ENCODE data around the gene COX4I1.

Gene COX4I1

DNA sequence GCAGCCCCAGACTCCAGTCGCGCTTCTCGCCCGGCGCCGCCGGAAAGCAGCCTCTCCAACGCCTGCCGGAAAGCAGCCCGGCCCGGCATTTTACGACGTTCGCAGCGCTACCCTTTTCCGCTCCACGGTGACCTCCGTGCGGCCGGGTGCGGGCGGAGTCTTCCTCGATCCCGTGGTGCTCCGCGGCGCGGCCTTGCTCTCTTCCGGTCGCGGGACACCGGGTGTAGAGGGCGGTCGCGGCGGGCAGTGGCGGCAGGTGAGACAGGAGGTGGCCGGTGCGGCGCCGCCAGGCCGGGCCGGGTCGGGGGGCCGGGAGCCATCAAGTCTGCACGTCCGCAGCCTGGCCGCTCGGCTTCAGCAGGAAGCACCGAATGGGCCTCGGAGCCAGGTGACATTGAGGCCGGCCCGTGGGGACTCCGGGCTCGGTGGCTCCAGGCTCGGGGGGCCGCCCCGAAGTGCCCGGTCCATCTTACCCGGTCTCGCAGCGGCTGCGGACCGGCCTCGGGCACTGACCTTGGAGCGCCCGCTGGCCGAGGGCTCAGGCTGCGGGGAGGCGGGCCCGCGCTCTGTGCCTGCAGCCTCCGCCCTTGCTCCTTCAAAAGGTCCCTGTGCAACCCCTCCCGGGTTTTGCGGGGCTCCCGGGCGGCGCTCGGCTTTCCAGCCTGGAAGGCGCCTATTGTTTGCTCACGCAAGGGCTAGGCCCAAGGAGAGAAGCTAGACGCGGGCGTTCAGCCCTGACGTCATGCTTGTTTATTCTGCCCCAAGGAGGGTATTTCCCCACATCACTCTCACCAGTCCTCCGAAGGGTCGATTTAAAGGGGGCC, at the start of gene COX4I1, which contains the start of gene EMC8:
TSS of gene COX4I1 (plus strand) at position 199 of the 824 bp plus-strand sequence. CDS start 1,511 bp downstream, outside the sequence.
TSS of gene EMC8 (minus strand) at position 48 of the 824 bp plus-strand sequence. CDS start 249 bp downstream, outside the sequence.
- H3K9me3 ChIP-seq, result no peaks in the 10 kb centered on the region
- H3K4me3 ChIP-seq (ENCODE audit: low read depth in 1 of 2, low read length in 1 of 2), result peak within 1 kb of the TSS; percentile 82 to 84
- peak within 1 kb of the TSS; percentile 85 for H3K27ac ChIP-seq
- H3K4me1 ChIP-seq (ENCODE audit: control insufficient read depth in 1 of 2, insufficient read depth in 1 of 2, low read depth in 1 of 2, low read length in 1 of 2), result peaks cover 23 to 25% of the 10 kb centered on the region in 2 experiments
- TF ChIP-seq, protein P1, sequence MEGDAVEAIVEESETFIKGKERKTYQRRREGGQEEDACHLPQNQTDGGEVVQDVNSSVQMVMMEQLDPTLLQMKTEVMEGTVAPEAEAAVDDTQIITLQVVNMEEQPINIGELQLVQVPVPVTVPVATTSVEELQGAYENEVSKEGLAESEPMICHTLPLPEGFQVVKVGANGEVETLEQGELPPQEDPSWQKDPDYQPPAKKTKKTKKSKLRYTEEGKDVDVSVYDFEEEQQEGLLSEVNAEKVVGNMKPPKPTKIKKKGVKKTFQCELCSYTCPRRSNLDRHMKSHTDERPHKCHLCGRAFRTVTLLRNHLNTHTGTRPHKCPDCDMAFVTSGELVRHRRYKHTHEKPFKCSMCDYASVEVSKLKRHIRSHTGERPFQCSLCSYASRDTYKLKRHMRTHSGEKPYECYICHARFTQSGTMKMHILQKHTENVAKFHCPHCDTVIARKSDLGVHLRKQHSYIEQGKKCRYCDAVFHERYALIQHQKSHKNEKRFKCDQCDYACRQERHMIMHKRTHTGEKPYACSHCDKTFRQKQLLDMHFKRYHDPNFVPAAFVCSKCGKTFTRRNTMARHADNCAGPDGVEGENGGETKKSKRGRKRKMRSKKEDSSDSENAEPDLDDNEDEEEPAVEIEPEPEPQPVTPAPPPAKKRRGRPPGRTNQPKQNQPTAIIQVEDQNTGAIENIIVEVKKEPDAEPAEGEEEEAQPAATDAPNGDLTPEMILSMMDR (IDR thresholded peaks at IDR 0.05), result peak; percentile 33
- no peaks in the 10 kb centered on the region for H3K27me3 ChIP-seq
- peaks cover 61% of the 10 kb centered on the region for H3K36me3 ChIP-seq

DNA sequence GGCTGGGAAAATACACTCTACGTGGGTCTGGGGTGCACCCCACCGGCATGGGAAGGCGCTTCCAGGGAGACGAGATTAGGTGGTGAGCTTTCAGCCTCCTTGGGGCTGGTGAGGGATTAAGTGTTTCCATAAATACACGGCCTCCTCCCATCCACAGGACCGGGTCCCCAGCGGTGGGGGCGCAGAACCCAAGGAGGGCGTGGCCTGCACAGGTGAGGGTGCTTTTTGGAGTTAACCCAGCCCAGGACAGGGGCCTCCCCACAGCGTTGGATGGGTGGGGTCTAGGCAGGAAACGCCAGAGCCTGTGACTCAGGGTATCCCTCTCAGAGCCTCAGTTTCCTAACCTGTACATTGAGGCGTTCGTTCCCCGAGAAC, 49.7 kb upstream of the COX4I1 start:
- peaks cover 30% of the 10 kb centered on the region for H3K27me3 ChIP-seq
- H3K27ac ChIP-seq, result no peak overlapping the region
- H3K36me3 ChIP-seq, result no peaks in the 10 kb centered on the region
- H3K4me1 ChIP-seq (ENCODE audit: control insufficient read depth in 1 of 2, insufficient read depth in 1 of 2, low read depth in 1 of 2, low read length in 1 of 2), result peaks cover 19 to 21% of the 10 kb centered on the region in 2 experiments
- H3K4me3 ChIP-seq (ENCODE audit: low read depth in 1 of 2, low read length in 1 of 2), result peak overlapping the region; percentile 61 to 73
- no peaks in the 10 kb centered on the region for H3K9me3 ChIP-seq
- TF ChIP-seq, protein P1 (IDR thresholded peaks at IDR 0.05), result no peak

DNA sequence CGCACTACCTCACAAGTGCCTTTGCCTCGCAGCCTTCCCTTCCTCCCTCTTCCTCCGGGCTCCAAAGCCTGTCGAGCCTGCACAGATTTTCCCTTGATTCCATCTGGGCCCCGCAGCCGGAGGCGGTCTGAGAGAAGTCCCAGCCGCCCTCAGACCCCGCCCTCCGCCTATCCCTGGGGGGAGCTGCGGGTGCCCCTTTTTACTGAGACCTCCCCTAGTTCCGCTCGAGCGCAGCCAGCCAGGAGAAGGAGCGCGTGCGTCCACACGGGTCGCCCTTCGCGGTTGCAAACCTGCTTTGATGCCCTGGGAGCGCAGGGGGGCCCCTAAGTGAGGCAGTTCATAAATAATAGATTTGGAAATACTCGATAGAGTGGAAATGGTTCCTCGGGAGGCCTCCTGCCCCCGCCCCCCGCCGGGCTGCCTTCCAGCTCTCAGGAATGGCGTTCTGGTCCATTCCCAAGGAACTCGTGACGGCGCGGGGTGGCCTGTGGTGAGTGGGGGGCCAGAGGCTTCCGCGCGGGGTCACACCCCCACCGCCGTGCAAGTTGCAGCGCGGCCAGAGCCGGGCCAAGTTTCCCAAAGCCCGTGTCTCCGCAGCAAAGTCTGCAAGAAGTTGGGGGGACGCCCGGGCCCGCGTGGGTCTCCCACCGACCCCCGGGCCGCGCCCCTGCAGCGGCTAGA, 49.2 kb upstream of the COX4I1 start:
- Histone ChIP-seq H3K9me3 (no peaks in the 10 kb centered on the region), H3K4me3 (ENCODE audit: low read depth in 1 of 2, low read length in 1 of 2) (peak overlapping the region; percentile 61 to 73), H3K27me3 (peaks cover 30% of the 10 kb centered on the region), H3K36me3 (no peaks in the 10 kb centered on the region), H3K27ac (no peak overlapping the region), H3K4me1 (ENCODE audit: control insufficient read depth in 1 of 2, insufficient read depth in 1 of 2, low read depth in 1 of 2, low read length in 1 of 2) (peaks cover 19 to 21% of the 10 kb centered on the region in 2 experiments)
- TF ChIP-seq, protein P1 (IDR thresholded peaks at IDR 0.05), result no peak

DNA sequence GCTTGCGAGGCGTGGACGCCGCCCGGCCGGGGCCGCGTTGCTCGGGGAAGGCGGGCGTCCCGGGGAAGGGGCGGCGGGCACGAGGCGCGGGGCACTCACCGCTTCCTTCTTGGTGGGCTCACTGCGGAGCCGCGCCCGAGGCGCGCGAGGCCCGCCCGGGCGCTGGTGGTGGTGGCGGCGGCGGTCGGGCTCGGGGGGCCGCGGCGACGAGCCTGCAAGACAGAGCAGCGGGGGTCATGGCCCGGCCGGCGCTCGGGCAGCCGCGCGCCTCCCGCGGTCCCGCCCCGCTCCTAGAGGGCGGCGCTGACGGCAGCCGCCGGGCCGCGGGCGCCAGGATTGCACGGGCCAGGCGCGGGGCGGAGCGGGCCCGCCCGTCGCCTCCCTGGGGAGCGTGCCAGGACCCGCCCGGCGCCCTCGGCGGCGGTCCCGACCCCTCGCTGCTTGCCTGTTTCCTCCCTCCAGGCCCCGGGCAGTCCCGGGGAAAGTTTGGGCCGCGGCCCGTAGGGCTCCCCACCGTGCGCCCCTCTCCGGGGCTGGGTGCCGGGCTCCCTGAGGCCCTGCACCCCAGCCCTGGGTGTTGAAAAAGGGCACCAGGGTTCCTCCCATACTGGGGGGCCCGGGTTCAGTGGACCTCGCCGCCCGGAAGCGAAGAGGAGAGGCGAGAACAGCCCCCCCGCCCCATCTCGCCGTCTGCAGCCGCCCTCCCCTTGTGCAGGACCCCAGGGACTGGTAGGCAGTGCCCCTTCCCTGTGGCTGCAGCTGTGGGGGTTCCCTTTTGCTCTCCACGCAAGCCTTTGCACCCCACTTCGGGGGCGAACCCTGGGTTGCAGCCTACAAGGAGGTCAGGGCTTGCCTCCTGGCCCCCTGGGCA, 48.4 kb upstream of the COX4I1 start, which contains the start of gene C16orf74:
TSS of gene C16orf74 (minus strand) at position 270 of the 871 bp plus-strand sequence. CDS start 15,879 bp downstream, outside the sequence.
- H3K9me3 ChIP-seq, result no peaks in the 10 kb centered on the region
- no peak within 1 kb of the TSS for H3K27ac ChIP-seq
- H3K27me3 ChIP-seq, result peaks cover 30% of the 10 kb centered on the region
- no peaks in the 10 kb centered on the region for H3K36me3 ChIP-seq
- peaks cover 19 to 21% of the 10 kb centered on the region in 2 experiments for H3K4me1 ChIP-seq (ENCODE audit: control insufficient read depth in 1 of 2, insufficient read depth in 1 of 2, low read depth in 1 of 2, low read length in 1 of 2)
- TF ChIP-seq, protein P1 (IDR thresholded peaks at IDR 0.05), result no peak
- peak within 1 kb of the TSS; percentile 61 to 73 for H3K4me3 ChIP-seq (ENCODE audit: low read depth in 1 of 2, low read length in 1 of 2)

Measured in neutrophil (primary cell).